HFFc6 (cell line): ENCODE measurements around the gene MRPL40. TPM values are rescaled to one million over a fixed set of nuclear protein-coding genes. Genes with fewer than 3 reads are reported as not detected.

Experiments used
- DNase-seq: peaks from one replicate; pipeline ENCODE4 v3.0.0-alpha.2; 2018
- H3K27ac Mint-ChIP-seq: 2 replicates; pipeline ENCODE4 v1.8.0; 2020; ENCODE audit warnings: mild to moderate bottlenecking, mixed read lengths
- H3K27me3 Mint-ChIP-seq: 2 replicates; pipeline ENCODE4 v1.8.0; 2021; ENCODE audit warnings: mild to moderate bottlenecking, moderate library complexity, mixed read lengths; ENCODE audit not compliant: insufficient read depth
- H3K36me3 Mint-ChIP-seq: 2 replicates; pipeline ENCODE4 v1.8.0; 2021; ENCODE audit warnings: low read depth, mixed read lengths
- H3K4me1 Mint-ChIP-seq: 2 replicates; pipeline ENCODE4 v1.8.0; 2020; ENCODE audit warnings: low read depth, mixed read lengths
- H3K4me3 Mint-ChIP-seq: 2 replicates; pipeline ENCODE4 v1.8.0; 2020; ENCODE audit warnings: mild to moderate bottlenecking, moderate library complexity, mixed read lengths
- H3K9me3 Mint-ChIP-seq: 2 replicates; pipeline ENCODE4 v1.8.0; 2020; ENCODE audit warnings: mild to moderate bottlenecking, mixed read lengths
- CTCF ChIP-seq: fragments of 200-600 bp; sonication (generic); IDR thresholded peaks from 2 replicates; pipeline ENCODE4 v1.5.0; 2021; ENCODE audit warnings: antibody characterized with exemption, mild to moderate bottlenecking
- total RNA-seq, 6 experiments: library from RNA; stranded (reverse); fragmentation: NEBNext Ultra II Directional; extraction: Animal tissue kit (Norgen Biotek cat#: 25700); gene quantifications; 2 replicates in 1 of 6; 3 replicates in 5 of 6; pipeline ENCODE4 v1.2.3, GENCODE V29; 2021

Gene MRPL40
- total RNA-seq, 6 experiments from 2014 or later: 44.6 to 52.6 (median 47.5) TPM

GRCh38 chr22:19387575-19387974 is 44.8 kb upstream of the MRPL40 start:
- Mint-ChIP-seq H3K27me3 (peaks cover 2% of the 10 kb centered on the region; the same call in 1 of the 2 replicates), H3K4me3 (no peak overlapping the region), H3K4me1 (no peaks in the 10 kb centered on the region; the same call in 1 of the 2 replicates), H3K36me3 (peaks cover 15% of the 10 kb centered on the region; the same call in 1 of the 2 replicates), H3K27ac (no peak overlapping the region), H3K9me3 (no peaks in the 10 kb centered on the region)
- no peak for TF ChIP-seq CTCF
- no peak for DNase-seq

GRCh38 chr22:19393704-19394103 is 38.6 kb upstream of the MRPL40 start:
- no peak for DNase-seq
- Mint-ChIP-seq H3K9me3 (no peaks in the 10 kb centered on the region), H3K27ac (no peak overlapping the region), H3K27me3 (peaks cover 2% of the 10 kb centered on the region; the same call in 1 of the 2 replicates), H3K4me3 (no peak overlapping the region), H3K36me3 (peaks cover 11% of the 10 kb centered on the region), H3K4me1 (no peaks in the 10 kb centered on the region)
- TF ChIP-seq CTCF: no peak

GRCh38 chr22:19394274-19395050 is 37.9 kb upstream of the MRPL40 start:
- H3K27ac Mint-ChIP-seq: no peak overlapping the region
- H3K9me3 Mint-ChIP-seq: no peaks in the 10 kb centered on the region
- H3K4me3 Mint-ChIP-seq: no peak overlapping the region
- TF ChIP-seq CTCF: no peak
- no peak for DNase-seq
- no peaks in the 10 kb centered on the region for H3K4me1 Mint-ChIP-seq
- peaks cover 11% of the 10 kb centered on the region for H3K36me3 Mint-ChIP-seq
- no peaks in the 10 kb centered on the region for H3K27me3 Mint-ChIP-seq

GRCh38 chr22:19395276-19395675 is 37.1 kb upstream of the MRPL40 start:
- H3K9me3 Mint-ChIP-seq: no peaks in the 10 kb centered on the region
- H3K4me3 Mint-ChIP-seq: no peak overlapping the region
- no peaks in the 10 kb centered on the region for H3K4me1 Mint-ChIP-seq
- no peaks in the 10 kb centered on the region for H3K27me3 Mint-ChIP-seq
- no peak for DNase-seq
- H3K36me3 Mint-ChIP-seq: peaks cover 11% of the 10 kb centered on the region
- TF ChIP-seq CTCF: no peak
- H3K27ac Mint-ChIP-seq: no peak overlapping the region

- Mint-ChIP-seq H3K4me1 (no peaks in the 10 kb centered on the region), H3K4me3 (no peak overlapping the region), H3K36me3 (peaks cover 17% of the 10 kb centered on the region), H3K27ac (no peak overlapping the region), H3K9me3 (no peaks in the 10 kb centered on the region), H3K27me3 (no peaks in the 10 kb centered on the region; the same call in 1 of the 2 replicates)
- no peak for TF ChIP-seq CTCF
- DNase-seq: no peak
Measured at GRCh38 chr22:19396561-19396933, 35.8 kb upstream of the MRPL40 start.
